Measurements from ENCODE around the gene SORCS2. TPM values are rescaled to one million over a fixed set of nuclear protein-coding genes. Genes with fewer than 3 reads are reported as not detected.

SORCS2 gene
- total and polyA plus RNA-seq, 2 of the 4 experiments (the other 2 are of a cell fraction), result 0.36 to 0.62 TPM

GRCh38 chr4:7680106-7680505, 487.8 kb downstream of the SORCS2 start:
- no peaks in the 10 kb centered on the region for H3K79me1 ChIP-seq (ENCODE audit: low read depth in 1 of 2, low read length in 2 of 2)
- dilution Hi-C loops (cut with HindIII; ENCODE audit: low sequenced_read_pairs, unreplicated experiment) (no loop called here), in situ Hi-C loops (cut with MboI; ENCODE audit: low sequenced_read_pairs) (no loop called here), intact Hi-C loops (cut with micrococcal nuclease) (no loop called here)
- WGBS, 2 experiments (ENCODE audit: extremely low coverage in 2 of 2, insufficient read length in 1 of 2), result 54% methylated on average over 9 of the region's 10 CpGs; no CpG with 5 or more reads in 1 of the 2 experiments
- no peak overlapping the region for H3K18ac ChIP-seq (ENCODE audit: low read depth, low read length)
- no peak overlapping the region for H2AK5ac ChIP-seq (ENCODE audit: low read depth, low read length)
- H4K20me1 ChIP-seq (ENCODE audit: insufficient read depth, low read length), result no peaks in the 10 kb centered on the region
- no peak overlapping the region for H3K4ac ChIP-seq (ENCODE audit: low read depth, low read length)
- ChIA-PET CTCF (no interaction called here), POLR2A (ENCODE audit: unreplicated experiment) (no interaction called here)
- no peak overlapping the region for H2BK5ac ChIP-seq (ENCODE audit: low read depth, low read length, poor library complexity, severe bottlenecking)
- H2AK9ac ChIP-seq (replicated peaks; ENCODE audit: low read depth, low read length, poor library complexity), result no peak overlapping the region
- no TSS peak for BruUV-seq (replicated peaks)
- DNase-seq (no peak), ATAC-seq (ENCODE audit: low read depth) (no peak)
- H3K36me3 ChIP-seq (ENCODE audit: control insufficient read depth, insufficient read depth, low read length), result no peaks in the 10 kb centered on the region
- H3K56ac ChIP-seq (ENCODE audit: extremely low read depth, insufficient read depth, low read length), result no peak overlapping the region
- no peak overlapping the region for H3K4me3 ChIP-seq (ENCODE audit: insufficient read depth, low read depth, low read length)
- H4K91ac ChIP-seq (ENCODE audit: insufficient read depth, low read depth, low read length), result no peak overlapping the region
- no peak overlapping the region for H3K27ac ChIP-seq (ENCODE audit: insufficient read depth, low read length)
- H3K27me3 ChIP-seq (ENCODE audit: control insufficient read depth, insufficient read depth, low read length), result peaks cover 51% of the 10 kb centered on the region
- no peaks in the 10 kb centered on the region for H3K4me1 ChIP-seq (ENCODE audit: control insufficient read depth, insufficient read depth, low read length)
- no peak overlapping the region for H3K23ac ChIP-seq (ENCODE audit: low read depth, low read length)
- H3K9ac ChIP-seq (ENCODE audit: low read depth, low read length), result no peak overlapping the region
- no peak overlapping the region for H2AFZ ChIP-seq (replicated peaks; ENCODE audit: low read length, poor library complexity)
- no peak overlapping the region for H2BK120ac ChIP-seq (ENCODE audit: low read depth, low read length)
- no peaks in the 10 kb centered on the region for H3K9me1 ChIP-seq (ENCODE audit: insufficient read depth, low read length)
- no peak overlapping the region for H3K4me2 ChIP-seq (ENCODE audit: low read depth, low read length)
- no peak overlapping the region for H2BK20ac ChIP-seq (ENCODE audit: low read depth, low read length)
- no peak for TF ChIP-seq CEBPB (IDR thresholded peaks at IDR 0.05; ENCODE audit: low read depth, low read length)
- TF ChIP-seq MAFK (IDR thresholded peaks at IDR 0.05; ENCODE audit: low read depth, low read length), result no peak
- no peak for TF ChIP-seq MXI1 (IDR thresholded peaks at IDR 0.05; ENCODE audit: borderline replicate concordance, low read depth, low read length)
- TF ChIP-seq RCOR1 (IDR thresholded peaks at IDR 0.05; ENCODE audit: insufficient replicate concordance, low read length), result no peak
- no peak for TF ChIP-seq POLR2A (IDR thresholded peaks at IDR 0.05; ENCODE audit: low read depth, low read length)
- no peak for TF ChIP-seq CHD1 (IDR thresholded peaks at IDR 0.05; ENCODE audit: low read depth, low read length)
- no peak for TF ChIP-seq USF2 (IDR thresholded peaks at IDR 0.05; ENCODE audit: low read depth, low read length)
- TF ChIP-seq MAZ (IDR thresholded peaks at IDR 0.05; ENCODE audit: borderline replicate concordance, low read depth, low read length), result no peak
- no peak for TF ChIP-seq CTCF (conservative IDR thresholded peaks at IDR 0.05; ENCODE audit: low read depth, low read length)
- no peak for TF ChIP-seq NFE2L2 (IDR thresholded peaks at IDR 0.05; ENCODE audit: low read depth, low read length)
- TF ChIP-seq BHLHE40 (IDR thresholded peaks at IDR 0.05; ENCODE audit: low read depth, low read length), result no peak
- TF ChIP-seq FOS (IDR thresholded peaks at IDR 0.05; ENCODE audit: low read depth, low read length), result no peak
- TF ChIP-seq RAD21 (IDR thresholded peaks at IDR 0.05; ENCODE audit: low read length), result no peak
- no peak for TF ChIP-seq SMC3 (IDR thresholded peaks at IDR 0.05; ENCODE audit: low read depth, low read length)
- no peak for TF ChIP-seq RFX5 (IDR thresholded peaks at IDR 0.05; ENCODE audit: low read depth, low read length)
- TF ChIP-seq ELK1 (IDR thresholded peaks at IDR 0.05; ENCODE audit: borderline replicate concordance, low read depth, low read length), result no peak
- H3K9me3 ChIP-seq (ENCODE audit: control insufficient read depth, insufficient read depth, low read length), result peaks cover 27% of the 10 kb centered on the region
- no peak overlapping the region for H4K8ac ChIP-seq (ENCODE audit: low read depth in 2 of 2, low read length in 2 of 2)
- no peak overlapping the region for H4K5ac ChIP-seq (ENCODE audit: low read depth, low read length)
- H2BK15ac ChIP-seq (ENCODE audit: low read depth, low read length), result no peak overlapping the region
- no peak overlapping the region for H3K14ac ChIP-seq (replicated peaks; ENCODE audit: low read depth, low read length)
